ENCODE results near the gene ITPR1. TPM values are rescaled to one million over a fixed set of nuclear protein-coding genes. Genes with fewer than 3 reads are reported as not detected.

Gene ITPR1
- total RNA-seq, 4 donors from 2014 or later = 56.1 to 71.2 (median 61.9) TPM

DNA sequence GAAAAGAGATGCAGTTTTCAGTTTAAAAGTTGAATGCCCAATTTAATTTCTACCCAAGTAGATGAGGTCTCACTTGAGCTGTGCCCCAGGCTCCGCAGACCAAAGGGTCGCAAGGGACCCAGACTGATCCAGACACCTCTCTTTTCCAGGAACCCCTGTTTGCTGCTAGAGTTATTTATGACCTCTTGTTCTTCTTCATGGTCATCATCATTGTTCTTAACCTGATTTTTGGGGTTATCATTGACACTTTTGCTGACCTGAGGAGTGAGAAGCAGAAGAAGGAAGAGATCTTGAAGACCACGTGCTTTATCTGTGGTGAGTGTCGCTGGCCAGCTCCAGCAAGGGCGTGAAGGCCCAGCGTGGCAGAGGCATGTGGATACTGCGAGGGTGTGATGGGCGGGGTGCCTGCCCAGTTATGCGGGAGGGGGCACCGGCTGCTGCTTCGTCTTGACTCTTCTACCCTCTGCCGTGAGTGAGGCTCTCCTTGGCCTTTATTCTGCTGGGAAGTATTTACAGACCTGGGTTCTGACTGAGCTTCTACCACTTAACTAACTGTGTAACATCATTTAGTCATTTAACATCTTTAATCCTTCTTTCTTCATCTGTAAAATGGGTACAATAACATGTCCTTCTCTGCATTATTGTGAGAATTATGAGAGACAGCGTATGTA lies 321.9 kb downstream of the ITPR1 start:
- DNase-seq (ENCODE audit: low spot score in 2 of 2) = no peak
- no peaks in the 10 kb centered on the region for H3K27me3 ChIP-seq
- WGBS, 2 donors = 95 to 96% methylated on average over 13 of the region's 13 CpGs
- no peaks in the 10 kb centered on the region for H3K9me3 ChIP-seq
- H3K4me3 ChIP-seq = no peak overlapping the region
- TF ChIP-seq POLR2A (IDR thresholded peaks at IDR 0.05) (no peak), EP300 (IDR thresholded peaks at IDR 0.05) (no peak)
- TF ChIP-seq, protein P1, sequence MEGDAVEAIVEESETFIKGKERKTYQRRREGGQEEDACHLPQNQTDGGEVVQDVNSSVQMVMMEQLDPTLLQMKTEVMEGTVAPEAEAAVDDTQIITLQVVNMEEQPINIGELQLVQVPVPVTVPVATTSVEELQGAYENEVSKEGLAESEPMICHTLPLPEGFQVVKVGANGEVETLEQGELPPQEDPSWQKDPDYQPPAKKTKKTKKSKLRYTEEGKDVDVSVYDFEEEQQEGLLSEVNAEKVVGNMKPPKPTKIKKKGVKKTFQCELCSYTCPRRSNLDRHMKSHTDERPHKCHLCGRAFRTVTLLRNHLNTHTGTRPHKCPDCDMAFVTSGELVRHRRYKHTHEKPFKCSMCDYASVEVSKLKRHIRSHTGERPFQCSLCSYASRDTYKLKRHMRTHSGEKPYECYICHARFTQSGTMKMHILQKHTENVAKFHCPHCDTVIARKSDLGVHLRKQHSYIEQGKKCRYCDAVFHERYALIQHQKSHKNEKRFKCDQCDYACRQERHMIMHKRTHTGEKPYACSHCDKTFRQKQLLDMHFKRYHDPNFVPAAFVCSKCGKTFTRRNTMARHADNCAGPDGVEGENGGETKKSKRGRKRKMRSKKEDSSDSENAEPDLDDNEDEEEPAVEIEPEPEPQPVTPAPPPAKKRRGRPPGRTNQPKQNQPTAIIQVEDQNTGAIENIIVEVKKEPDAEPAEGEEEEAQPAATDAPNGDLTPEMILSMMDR (IDR thresholded peaks at IDR 0.05) = no peak
- peaks cover 0 to 23% (median 1%) of the 10 kb centered on the region in 4 donors for H3K4me1 ChIP-seq
- H3K27ac ChIP-seq = peak overlapping the region in 2 of 4 donors; percentile 33 to 69
- peaks cover 0 to 66% (median 0%) of the 10 kb centered on the region in 3 donors for H3K36me3 ChIP-seq

DNA sequence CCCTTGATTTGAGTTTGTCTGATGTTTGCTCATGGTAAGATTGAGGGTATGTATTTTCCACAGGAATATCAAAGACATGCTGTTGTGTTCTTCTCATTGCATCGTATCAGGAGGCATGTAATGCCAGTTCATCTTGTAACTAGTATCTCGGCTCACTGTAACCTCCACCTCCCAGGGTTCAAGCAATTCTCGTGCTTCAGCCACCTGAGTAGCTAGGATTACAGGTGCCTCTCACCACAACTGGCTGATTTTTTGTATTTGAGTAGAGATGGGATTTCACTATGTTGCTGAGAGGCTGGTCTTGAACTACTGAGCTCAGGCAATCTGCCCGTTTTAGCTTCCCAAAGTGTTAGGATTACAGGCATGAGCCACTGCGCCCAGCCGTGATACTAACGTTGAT lies 323.2 kb downstream of the ITPR1 start:
- H3K27ac ChIP-seq = no peak overlapping the region
- H3K4me1 ChIP-seq = peaks cover 0 to 23% (median 5%) of the 10 kb centered on the region in 4 donors
- H3K9me3 ChIP-seq = no peaks in the 10 kb centered on the region
- peaks cover 0 to 66% (median 0%) of the 10 kb centered on the region in 3 donors for H3K36me3 ChIP-seq
- DNase-seq (ENCODE audit: low spot score in 2 of 2) = no peak
- TF ChIP-seq POLR2A (IDR thresholded peaks at IDR 0.05) (no peak), EP300 (IDR thresholded peaks at IDR 0.05) (no peak)
- TF ChIP-seq, protein P1 (IDR thresholded peaks at IDR 0.05) = no peak
- H3K27me3 ChIP-seq = no peaks in the 10 kb centered on the region
- WGBS, 2 donors = 96% methylated on average over 7 of the region's 7 CpGs
- no peak overlapping the region for H3K4me3 ChIP-seq

DNA sequence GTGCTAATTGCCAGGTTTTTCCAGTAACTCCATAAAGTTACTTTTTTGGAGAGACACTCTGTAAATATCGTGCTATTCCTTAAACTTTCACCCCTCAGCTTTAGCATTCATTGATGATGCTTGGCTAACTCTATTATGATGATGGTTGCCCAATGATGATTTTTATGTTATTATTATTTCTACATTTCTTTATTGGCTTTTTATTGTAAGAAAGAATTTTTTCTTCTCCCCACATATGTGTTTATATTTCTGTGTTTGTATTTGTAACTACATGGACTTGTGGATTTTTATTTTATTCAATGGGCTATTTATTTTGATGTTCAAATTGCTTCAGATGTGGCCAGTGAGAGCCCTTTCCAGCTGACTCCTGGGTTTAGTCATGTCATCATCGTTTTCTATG lies 323.6 kb downstream of the ITPR1 start:
- TF ChIP-seq, protein P1 (IDR thresholded peaks at IDR 0.05) = no peak
- no peak for TF ChIP-seq POLR2A (IDR thresholded peaks at IDR 0.05)
- no peak for TF ChIP-seq EP300 (IDR thresholded peaks at IDR 0.05)
- no peak for DNase-seq (ENCODE audit: low spot score in 2 of 2)
- H3K27me3 ChIP-seq = no peaks in the 10 kb centered on the region
- peaks cover 0 to 26% (median 8%) of the 10 kb centered on the region in 4 donors for H3K4me1 ChIP-seq
- no peak overlapping the region for H3K27ac ChIP-seq
- no peaks in the 10 kb centered on the region for H3K9me3 ChIP-seq
- no peak overlapping the region for H3K4me3 ChIP-seq
- 73 to 98% methylated on average over 2 of the region's 2 CpGs for WGBS, 2 donors
- H3K36me3 ChIP-seq = peaks cover 0 to 66% (median 0%) of the 10 kb centered on the region in 3 donors

DNA sequence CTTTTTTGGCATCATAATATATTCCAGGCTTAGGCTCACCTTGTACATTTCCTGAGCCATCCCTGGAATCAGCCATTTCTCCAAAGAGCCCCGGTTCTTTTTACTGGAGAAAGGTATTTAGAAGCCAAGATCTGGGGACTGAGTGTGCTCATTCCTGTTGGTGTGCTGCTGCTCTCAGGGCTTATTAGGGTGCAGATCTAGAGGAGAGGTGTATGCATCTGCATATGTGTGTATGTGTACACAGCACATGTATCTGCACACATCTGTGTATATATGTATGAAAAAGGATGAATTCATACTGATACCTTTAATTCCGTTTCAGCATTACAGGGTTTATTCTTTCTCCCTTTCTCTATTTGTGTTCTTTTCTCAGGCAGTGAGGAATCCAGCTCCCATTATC lies 324.0 kb downstream of the ITPR1 start:
- Histone ChIP-seq H3K27ac (no peak overlapping the region), H3K4me1 (peaks cover 0 to 24% (median 11%) of the 10 kb centered on the region in 4 donors), H3K4me3 (no peak overlapping the region), H3K36me3 (peaks cover 0 to 66% (median 0%) of the 10 kb centered on the region in 3 donors), H3K9me3 (no peaks in the 10 kb centered on the region), H3K27me3 (no peaks in the 10 kb centered on the region)
- no peak for DNase-seq (ENCODE audit: low spot score in 2 of 2)
- no peak for TF ChIP-seq POLR2A (IDR thresholded peaks at IDR 0.05)
- TF ChIP-seq, protein P1 (IDR thresholded peaks at IDR 0.05) = no peak
- no peak for TF ChIP-seq EP300 (IDR thresholded peaks at IDR 0.05)
- 73 to 98% methylated on average over 2 of the region's 2 CpGs for WGBS, 2 donors

DNA sequence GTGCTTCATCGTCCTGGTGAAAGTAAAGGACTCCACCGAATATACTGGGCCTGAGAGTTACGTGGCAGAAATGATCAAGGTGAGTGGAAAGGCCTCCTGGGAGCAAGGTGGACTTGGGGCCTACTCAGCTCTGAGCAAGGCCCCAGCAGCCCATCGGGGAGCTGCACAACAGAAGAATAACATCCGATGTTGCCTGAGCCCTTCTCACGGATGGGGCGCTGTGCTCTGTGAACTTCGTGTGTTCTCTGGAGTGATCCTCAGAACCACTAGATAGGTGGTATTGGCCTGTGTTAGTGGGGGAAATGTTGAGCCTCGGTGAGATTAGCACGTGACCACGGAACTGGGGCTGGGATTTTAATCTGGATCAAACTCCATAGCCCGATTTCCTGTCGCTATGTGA lies 325.0 kb downstream of the ITPR1 start:
- H3K27ac ChIP-seq = no peak overlapping the region
- H3K27me3 ChIP-seq = no peaks in the 10 kb centered on the region
- no peak for DNase-seq (ENCODE audit: low spot score in 2 of 2)
- H3K4me3 ChIP-seq = no peak overlapping the region
- H3K9me3 ChIP-seq = no peaks in the 10 kb centered on the region
- no peak for TF ChIP-seq EP300 (IDR thresholded peaks at IDR 0.05)
- peaks cover 0 to 20% (median 12%) of the 10 kb centered on the region in 4 donors for H3K4me1 ChIP-seq
- H3K36me3 ChIP-seq = peaks cover 0 to 65% (median 0%) of the 10 kb centered on the region in 3 donors
- 98% methylated on average over 13 of the region's 13 CpGs for WGBS, 2 donors
